GM21360 (cell line): Measurements from ENCODE around the gene BEX3.

Experiments
- ATAC-seq: cut with Tn5 transposase; IDR thresholded peaks from one replicate; pipeline ENCODE4 v1.9.1; 2021; ENCODE audit warnings: mild to moderate bottlenecking, moderate library complexity; ENCODE audit not compliant: unreplicated experiment

BEX3 gene

DNA sequence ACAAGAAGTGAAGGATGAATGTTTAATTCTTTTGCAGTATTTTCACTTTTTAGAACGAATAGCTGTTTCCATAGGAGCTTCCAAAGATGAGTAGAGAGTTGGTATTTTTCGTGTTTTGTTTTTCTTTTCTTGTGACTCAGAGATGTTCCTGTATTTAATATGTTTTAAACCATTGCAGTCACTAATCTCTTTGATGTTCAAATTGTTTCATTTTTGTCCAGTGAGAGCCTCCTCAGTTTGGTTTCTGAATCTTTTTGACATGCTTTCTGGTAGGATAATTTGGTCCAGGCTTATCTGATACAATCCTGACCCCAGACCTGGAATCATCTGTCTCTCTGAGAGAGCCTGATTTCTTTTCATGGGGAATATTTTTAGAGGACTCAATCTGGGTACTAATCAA lies 41.6 kb downstream of the BEX3 start:
- ATAC-seq: no peak

DNA sequence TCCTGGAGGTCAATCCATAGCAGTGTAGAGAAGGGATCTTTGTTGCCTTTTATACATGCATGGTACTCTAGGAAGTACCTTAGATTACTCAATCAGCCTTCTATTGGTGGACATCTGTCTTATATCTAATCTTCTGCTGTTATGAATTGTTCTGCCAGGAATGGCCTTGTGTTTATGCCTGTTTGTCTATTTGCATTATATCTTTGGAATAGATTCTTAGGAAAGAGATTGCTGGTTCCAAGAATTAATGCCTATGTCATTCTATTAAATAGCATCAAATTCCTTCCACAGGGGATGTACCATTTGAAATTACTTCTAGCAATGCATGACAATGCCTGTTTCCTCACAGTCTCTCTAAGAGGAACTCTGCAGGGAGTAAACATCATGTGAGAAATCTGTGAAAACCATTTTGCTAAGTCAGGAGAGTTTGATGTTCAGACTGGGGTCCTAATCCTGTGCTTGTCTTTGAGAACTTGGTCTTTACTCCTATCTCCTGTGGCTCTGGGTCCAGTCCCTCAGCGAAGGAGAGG lies 42.5 kb downstream of the BEX3 start:
- ATAC-seq: no peak

DNA sequence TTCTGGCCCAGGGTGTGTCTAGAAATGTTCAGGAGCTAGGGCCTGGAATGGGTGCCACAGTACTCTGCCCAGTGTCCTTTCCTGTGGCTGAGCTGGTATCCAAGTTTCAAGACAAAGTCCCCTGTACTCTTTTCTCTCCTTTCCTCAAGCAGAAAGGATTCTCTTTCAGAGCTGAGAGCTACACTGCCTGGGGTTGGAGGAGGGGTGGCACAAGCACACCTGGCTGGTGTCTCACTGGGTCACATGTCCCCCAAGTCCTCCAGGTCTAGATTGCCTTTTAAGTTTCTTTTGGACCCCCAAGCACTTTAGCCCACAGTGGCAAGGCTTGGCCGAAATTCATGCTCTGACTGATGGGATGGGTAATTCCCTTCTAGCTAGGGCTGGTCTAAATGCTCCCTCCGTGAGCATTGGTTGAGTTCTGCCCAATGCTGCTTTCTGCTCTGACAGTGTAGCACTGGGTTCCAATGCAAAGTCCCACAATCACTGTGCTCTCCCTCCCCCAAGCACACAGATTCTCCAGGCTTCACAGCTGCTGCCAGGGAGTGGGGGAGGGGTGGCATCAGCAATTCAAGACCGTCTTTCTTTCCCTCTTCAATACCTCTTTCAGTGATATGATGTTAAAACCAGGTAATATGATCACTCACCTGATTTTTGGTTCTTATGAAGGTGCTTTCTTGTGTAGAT lies 47.8 kb downstream of the BEX3 start:
- no peak for ATAC-seq
